Measurements from ENCODE around the gene EHD1.

Gene EHD1

GRCh38 chr11:64844330-64845128 lies 33.9 kb downstream of the EHD1 start, which contains the start of gene CDC42BPG:
Gene CDC42BPG, minus strand, starts transcription at chr11:64844653. Its CDS starts 84 bp downstream, at chr11:64844569.
- H3K79me2 ChIP-seq (ENCODE audit: insufficient read depth, low read length): no peaks in the 10 kb centered on the region
- no peaks in the 10 kb centered on the region for H3F3A ChIP-seq (ENCODE audit: low read depth)
- H3K9ac ChIP-seq (ENCODE audit: low read depth, low read length, poor library complexity, severe bottlenecking): no peak within 1 kb of the TSS
- peak within 1 kb of the TSS; percentile 45; the same call in 1 of the 2 replicates for H2AFZ ChIP-seq (ENCODE audit: low read length)
- no peak for TF ChIP-seq EZH2phosphoT487 (IDR thresholded peaks at IDR 0.05; ENCODE audit: borderline replicate concordance)
- TF ChIP-seq CTCF (conservative IDR thresholded peaks at IDR 0.05; ENCODE audit: low read length): peak; percentile 35; the same call in 1 of the 2 replicates
- H3K36me3 ChIP-seq (ENCODE audit: insufficient read depth, low read length): no peaks in the 10 kb centered on the region
- H4K20me1 ChIP-seq (ENCODE audit: insufficient read depth, low read length, poor library complexity, severe bottlenecking): no peaks in the 10 kb centered on the region
- H3K4me3 ChIP-seq (ENCODE audit: low read length, poor library complexity, severe bottlenecking): peak within 1 kb of the TSS; percentile 63
- no peaks in the 10 kb centered on the region for H3K27me3 ChIP-seq (ENCODE audit: insufficient read depth, low read length, poor library complexity, severe bottlenecking)
- peak within 1 kb of the TSS; percentile 44 for H3K4me2 ChIP-seq (ENCODE audit: low read depth, low read length, poor library complexity, severe bottlenecking)
- H3K9me3 ChIP-seq (ENCODE audit: insufficient read depth, low read depth, low read length): no peaks in the 10 kb centered on the region
- H3K9me2 ChIP-seq (replicated peaks; ENCODE audit: low read depth, low read length): no peaks in the 10 kb centered on the region
- peaks cover 8% of the 10 kb centered on the region for H3K4me1 ChIP-seq (ENCODE audit: insufficient read depth, low read length, poor library complexity, severe bottlenecking)

- H3K4me1 ChIP-seq (ENCODE audit: insufficient read depth, low read length, poor library complexity, severe bottlenecking): peaks cover 5% of the 10 kb centered on the region
- H3K27me3 ChIP-seq (ENCODE audit: insufficient read depth, low read length, poor library complexity, severe bottlenecking): no peaks in the 10 kb centered on the region
- no peaks in the 10 kb centered on the region for H3F3A ChIP-seq (ENCODE audit: low read depth)
- no peak overlapping the region for H3K4me2 ChIP-seq (ENCODE audit: low read depth, low read length, poor library complexity, severe bottlenecking)
- H3K79me2 ChIP-seq (ENCODE audit: insufficient read depth, low read length): no peaks in the 10 kb centered on the region
- no peak overlapping the region for H2AFZ ChIP-seq (ENCODE audit: low read length)
- no peak overlapping the region for H3K4me3 ChIP-seq (ENCODE audit: low read length, poor library complexity, severe bottlenecking)
- no peak overlapping the region for H3K9ac ChIP-seq (ENCODE audit: low read depth, low read length, poor library complexity, severe bottlenecking)
- no peaks in the 10 kb centered on the region for H3K9me3 ChIP-seq (ENCODE audit: insufficient read depth, low read depth, low read length)
- TF ChIP-seq CTCF (conservative IDR thresholded peaks at IDR 0.05; ENCODE audit: low read length): no peak
- no peak for TF ChIP-seq EZH2phosphoT487 (IDR thresholded peaks at IDR 0.05; ENCODE audit: borderline replicate concordance)
- H3K9me2 ChIP-seq (replicated peaks; ENCODE audit: low read depth, low read length): no peaks in the 10 kb centered on the region
- H4K20me1 ChIP-seq (ENCODE audit: insufficient read depth, low read length, poor library complexity, severe bottlenecking): no peaks in the 10 kb centered on the region
- no peaks in the 10 kb centered on the region for H3K36me3 ChIP-seq (ENCODE audit: insufficient read depth, low read length)
These were observed 34.6 kb downstream of the EHD1 start for GRCh38 chr11:64843686-64844329.

- no peaks in the 10 kb centered on the region for H3F3A ChIP-seq (ENCODE audit: low read depth)
These were observed 35.4 kb downstream of the EHD1 start for GRCh38 chr11:64842851-64843685.

More at GRCh38 chr11:64842851-64843685, 35.4 kb downstream of the EHD1 start:
- H3K4me3 ChIP-seq (ENCODE audit: low read length, poor library complexity, severe bottlenecking): no peak overlapping the region
- H3K9ac ChIP-seq (ENCODE audit: low read depth, low read length, poor library complexity, severe bottlenecking): no peak overlapping the region
- H3K36me3 ChIP-seq (ENCODE audit: insufficient read depth, low read length): no peaks in the 10 kb centered on the region
- no peaks in the 10 kb centered on the region for H3K79me2 ChIP-seq (ENCODE audit: insufficient read depth, low read length)
- H3K4me1 ChIP-seq (ENCODE audit: insufficient read depth, low read length, poor library complexity, severe bottlenecking): no peaks in the 10 kb centered on the region
- H4K20me1 ChIP-seq (ENCODE audit: insufficient read depth, low read length, poor library complexity, severe bottlenecking): no peaks in the 10 kb centered on the region
- H3K9me2 ChIP-seq (replicated peaks; ENCODE audit: low read depth, low read length): no peaks in the 10 kb centered on the region
- H3K27me3 ChIP-seq (ENCODE audit: insufficient read depth, low read length, poor library complexity, severe bottlenecking): no peaks in the 10 kb centered on the region
- no peak overlapping the region for H2AFZ ChIP-seq (ENCODE audit: low read length)
- TF ChIP-seq CTCF (conservative IDR thresholded peaks at IDR 0.05; ENCODE audit: low read length) (no peak), EZH2phosphoT487 (IDR thresholded peaks at IDR 0.05; ENCODE audit: borderline replicate concordance) (no peak)
- H3K4me2 ChIP-seq (ENCODE audit: low read depth, low read length, poor library complexity, severe bottlenecking): no peak overlapping the region
- no peaks in the 10 kb centered on the region for H3K9me3 ChIP-seq (ENCODE audit: insufficient read depth, low read depth, low read length)
